Measurements from ENCODE around the gene LRRC4C. TPM values are rescaled to one million over a fixed set of nuclear protein-coding genes. Genes with fewer than 3 reads are reported as not detected.

The LRRC4C gene
- total and polyA plus RNA-seq, 2 donors (not counting 1 experiment from before 2014, with no cell fraction given): under 0.01 to 0.02 TPM

GRCh38 chr11:41282395-41282794 is 177.1 kb downstream of the LRRC4C start:
- Histone ChIP-seq H3K4me2 (ENCODE audit: extremely low read depth, insufficient read depth, low read length) (no peak overlapping the region), H3K9ac (ENCODE audit: insufficient read depth, low read length) (no peak overlapping the region), H3K79me2 (ENCODE audit: control insufficient read depth, insufficient read depth, low read length) (no peaks in the 10 kb centered on the region)

GRCh38 chr11:41281131-41281742 is 178.2 kb downstream of the LRRC4C start:
- H3K9ac ChIP-seq (ENCODE audit: insufficient read depth, low read length): no peak overlapping the region
- no peaks in the 10 kb centered on the region for H3K36me3 ChIP-seq (ENCODE audit: control insufficient read depth, insufficient read depth, low read length)
- no peak overlapping the region for H2AFZ ChIP-seq (ENCODE audit: low read length)
- no peaks in the 10 kb centered on the region for H3K4me1 ChIP-seq (ENCODE audit: control insufficient read depth, extremely low read depth, insufficient read depth, low read length)
- no peak for TF ChIP-seq EZH2 (IDR thresholded peaks at IDR 0.05; ENCODE audit: low read length, missing control alignments)
- TF ChIP-seq CTCF (conservative IDR thresholded peaks at IDR 0.05 in 1 of 2, IDR thresholded peaks at IDR 0.05 in 1 of 2; ENCODE audit: low read depth in 1 of 2, low read length in 2 of 2): no peak
- no peaks in the 10 kb centered on the region for H4K20me1 ChIP-seq (ENCODE audit: control insufficient read depth, extremely low read depth, insufficient read depth, low read length)
- no peaks in the 10 kb centered on the region for H3K79me2 ChIP-seq (ENCODE audit: control insufficient read depth, insufficient read depth, low read length)
- no peak overlapping the region for H3K27ac ChIP-seq (ENCODE audit: insufficient read depth, low read length)
- H3K27me3 ChIP-seq (ENCODE audit: control insufficient read depth, insufficient read depth, low read length): no peaks in the 10 kb centered on the region
- no peak overlapping the region for H3K4me2 ChIP-seq (ENCODE audit: extremely low read depth, insufficient read depth, low read length)
- no peak overlapping the region for H3K4me3 ChIP-seq (replicated peaks in 1 of 4; ENCODE audit: control extremely low read depth in 1 of 4, insufficient read depth in 1 of 4, low read depth in 3 of 4, low read length in 4 of 4)
- H3K9me3 ChIP-seq (ENCODE audit: control insufficient read depth, insufficient read depth, low read depth, low read length): no peaks in the 10 kb centered on the region
- peak in 1 of 2 donors; percentile 91 for DNase-seq (ENCODE audit: low read depth in 2 of 2)

More at GRCh38 chr11:41282395-41282794, 177.1 kb downstream of the LRRC4C start:
- Histone ChIP-seq H3K4me3 (replicated peaks in 1 of 4; ENCODE audit: control extremely low read depth in 1 of 4, insufficient read depth in 1 of 4, low read depth in 3 of 4, low read length in 4 of 4) (no peak overlapping the region), H3K4me1 (ENCODE audit: control insufficient read depth, extremely low read depth, insufficient read depth, low read length) (no peaks in the 10 kb centered on the region), H3K27me3 (ENCODE audit: control insufficient read depth, insufficient read depth, low read length) (no peaks in the 10 kb centered on the region), H3K9me3 (ENCODE audit: control insufficient read depth, insufficient read depth, low read depth, low read length) (no peaks in the 10 kb centered on the region), H3K27ac (ENCODE audit: insufficient read depth, low read length) (no peak overlapping the region), H4K20me1 (ENCODE audit: control insufficient read depth, extremely low read depth, insufficient read depth, low read length) (no peaks in the 10 kb centered on the region), H2AFZ (ENCODE audit: low read length) (no peak overlapping the region), H3K36me3 (ENCODE audit: control insufficient read depth, insufficient read depth, low read length) (no peaks in the 10 kb centered on the region)
- no peak for TF ChIP-seq EZH2 (IDR thresholded peaks at IDR 0.05; ENCODE audit: low read length, missing control alignments)
- no peak for TF ChIP-seq CTCF (conservative IDR thresholded peaks at IDR 0.05 in 1 of 2, IDR thresholded peaks at IDR 0.05 in 1 of 2; ENCODE audit: low read depth in 1 of 2, low read length in 2 of 2)
- peak in 1 of 2 donors; percentile 36 for DNase-seq (ENCODE audit: low read depth in 2 of 2)

GRCh38 chr11:41274831-41275230 is 184.6 kb downstream of the LRRC4C start:
- Histone ChIP-seq H3K36me3 (ENCODE audit: control insufficient read depth, insufficient read depth, low read length) (no peaks in the 10 kb centered on the region), H3K9me3 (ENCODE audit: control insufficient read depth, insufficient read depth, low read depth, low read length) (no peaks in the 10 kb centered on the region), H3K27ac (ENCODE audit: insufficient read depth, low read length) (no peak overlapping the region), H3K4me3 (replicated peaks in 1 of 4; ENCODE audit: control extremely low read depth in 1 of 4, insufficient read depth in 1 of 4, low read depth in 3 of 4, low read length in 4 of 4) (no peak overlapping the region), H2AFZ (ENCODE audit: low read length) (no peak overlapping the region), H3K9ac (ENCODE audit: insufficient read depth, low read length) (no peak overlapping the region), H4K20me1 (ENCODE audit: control insufficient read depth, extremely low read depth, insufficient read depth, low read length) (no peaks in the 10 kb centered on the region), H3K4me2 (ENCODE audit: extremely low read depth, insufficient read depth, low read length) (no peak overlapping the region), H3K27me3 (ENCODE audit: control insufficient read depth, insufficient read depth, low read length) (no peaks in the 10 kb centered on the region), H3K79me2 (ENCODE audit: control insufficient read depth, insufficient read depth, low read length) (no peaks in the 10 kb centered on the region), H3K4me1 (ENCODE audit: control insufficient read depth, extremely low read depth, insufficient read depth, low read length) (no peaks in the 10 kb centered on the region)
- DNase-seq (ENCODE audit: low read depth in 2 of 2): no peak
- TF ChIP-seq CTCF (conservative IDR thresholded peaks at IDR 0.05 in 1 of 2, IDR thresholded peaks at IDR 0.05 in 1 of 2; ENCODE audit: low read depth in 1 of 2, low read length in 2 of 2) (no peak), EZH2 (IDR thresholded peaks at IDR 0.05; ENCODE audit: low read length, missing control alignments) (no peak)

Data from fibroblast of lung (primary cell).